ENCODE data around the gene TRMT61A. TPM values are rescaled to one million over a fixed set of nuclear protein-coding genes. Genes with fewer than 3 reads are reported as not detected.

Gene TRMT61A
- total and polyA plus RNA-seq, 8 donors, result 3.3 to 16.1 (median 7.6) TPM

GRCh38 chr14:103535081-103535890, 6.3 kb downstream of the TRMT61A start:
- no peak overlapping the region for H3K4me3 ChIP-seq
- peaks cover 0 to 6% (median 3%) of the 10 kb centered on the region in 3 donors for H3K4me1 ChIP-seq
- H3K27me3 ChIP-seq, result no peaks in the 10 kb centered on the region
- ATAC-seq, result no peak
- no peak overlapping the region for H3K27ac ChIP-seq
- intact Hi-C loops (cut with DNase I), result no loop called here
- DNase-seq, result peak in 2 of 6 donors; percentile 46 to 73
- FAIRE-seq, result no peak
- no peak for TF ChIP-seq CTCF (IDR thresholded peaks at IDR 0.05)
- no peaks in the 10 kb centered on the region for H3K36me3 ChIP-seq
- 86% methylated on average over 20 to 21 of the region's 21 CpGs for WGBS, 2 donors
- H3K9me3 ChIP-seq, result no peaks in the 10 kb centered on the region

- TF ChIP-seq CTCF (IDR thresholded peaks at IDR 0.05), result no peak
- Histone ChIP-seq H3K27me3 (no peaks in the 10 kb centered on the region), H3K36me3 (no peaks in the 10 kb centered on the region), H3K27ac (no peak overlapping the region), H3K4me1 (peaks cover 0 to 3% (median 0%) of the 10 kb centered on the region in 3 donors), H3K4me3 (no peak overlapping the region), H3K9me3 (no peaks in the 10 kb centered on the region)
- no peak for FAIRE-seq
- peak in 2 of 6 donors; percentile 20 to 58 for DNase-seq
- intact Hi-C loops (cut with DNase I), result no loop called here
- no peak for ATAC-seq
- WGBS, 2 donors, result 84 to 92% methylated on average over 11 of the region's 11 CpGs
Measured at GRCh38 chr14:103535891-103536565, 7.0 kb downstream of the TRMT61A start.

- peak in 2 of 6 donors; percentile 33 to 51 for DNase-seq
- no peak for ATAC-seq
- Histone ChIP-seq H3K4me1 (peaks cover 0 to 3% (median 0%) of the 10 kb centered on the region in 3 donors), H3K36me3 (no peaks in the 10 kb centered on the region), H3K9me3 (no peaks in the 10 kb centered on the region), H3K27ac (no peak overlapping the region), H3K27me3 (no peaks in the 10 kb centered on the region), H3K4me3 (no peak overlapping the region)
- intact Hi-C loops (cut with DNase I), result no loop called here
- FAIRE-seq, result no peak
- 74% methylated on average over 9 of the region's 9 CpGs for WGBS, 2 donors
- TF ChIP-seq CTCF (IDR thresholded peaks at IDR 0.05), result no peak
Measured at GRCh38 chr14:103536693-103537092, 7.7 kb downstream of the TRMT61A start.

- H3K27ac ChIP-seq, result no peak overlapping the region
- H3K36me3 ChIP-seq, result no peaks in the 10 kb centered on the region
- H3K4me1 ChIP-seq, result peaks cover 0 to 3% (median 0%) of the 10 kb centered on the region in 3 donors
- H3K27me3 ChIP-seq, result no peaks in the 10 kb centered on the region
- 66 to 75% methylated on average over 18 of the region's 18 CpGs for WGBS, 2 donors
- H3K9me3 ChIP-seq, result no peaks in the 10 kb centered on the region
- H3K4me3 ChIP-seq, result no peak overlapping the region
- no peak for FAIRE-seq
- no peak for ATAC-seq
- intact Hi-C loops (cut with DNase I), result no loop called here
- no peak for TF ChIP-seq CTCF (IDR thresholded peaks at IDR 0.05)
- DNase-seq, result peak in 2 of 6 donors; percentile 32 to 72
Measured at GRCh38 chr14:103537175-103537990, 8.4 kb downstream of the TRMT61A start.

All from pancreas (tissue), 10 donors.